OCI-LY7 (cell line): Measurements from ENCODE around the gene TLCD2. TPM values are rescaled to one million over a fixed set of nuclear protein-coding genes. Genes with fewer than 3 reads are reported as not detected.

ENCODE experiments used
- BruUV-seq: library from RNA; stranded (reverse); fragments of 400-500 nt; replicated peaks from 2 replicates; lab custom pipeline; 2021; lab: Mats Ljungman, UMichigan
- CTCF ChIA-PET: fragments of 300-600 bp; sonication (Branson Sonifier 250); formaldehyde crosslinking; loops from one replicate; lab custom pipeline; 2022; ENCODE audit warnings: antibody characterized with exemption; ENCODE audit not compliant: unreplicated experiment; lab: Charles Lee
- POLR2A ChIA-PET: fragments of 300-600 bp; sonication (Branson Sonifier 250); formaldehyde crosslinking; loops from one replicate; lab custom pipeline; 2022; ENCODE audit warnings: antibody characterized with exemption; lab: Charles Lee
- DNase-seq: peaks from one replicate; pipeline ENCODE4 v3.0.0-alpha.2; 2015; ENCODE audit warnings: low spot score
- H2AFZ ChIP-seq: fragments of 200-600 bp; sonication (generic), shearing (Covaris generic); 2 replicates; pipeline ENCODE4 v1.6.1; 2014; ENCODE audit warnings: mild to moderate bottlenecking, antibody characterized with exemption, low read length, moderate library complexity
- H3K27ac ChIP-seq: fragments of 200-600 bp; sonication (generic); 2 replicates; pipeline ENCODE4 v1.5.1; 2014; ENCODE audit warnings: mixed run types, low read depth, mild to moderate bottlenecking, moderate library complexity, low read length, inconsistent platforms; ENCODE audit not compliant: poor library complexity, severe bottlenecking
- H3K36me3 ChIP-seq: fragments of 200-600 bp; sonication (generic); 2 replicates; pipeline ENCODE4 v1.6.1; 2014; ENCODE audit warnings: mild to moderate bottlenecking, antibody characterized with exemption, low read length, moderate library complexity, mixed read lengths; ENCODE audit not compliant: insufficient read depth
- H3K4me1 ChIP-seq: fragments of 200-600 bp; sonication (generic); 2 replicates; pipeline ENCODE4 v1.5.1; 2014; ENCODE audit warnings: mild to moderate bottlenecking, low read length; ENCODE audit not compliant: insufficient read depth, poor library complexity, severe bottlenecking
- H3K4me2 ChIP-seq: fragments of 200-600 bp; sonication (generic); 2 replicates; pipeline ENCODE4 v1.6.1; 2014; ENCODE audit warnings: mild to moderate bottlenecking, low read length
- H3K4me3 ChIP-seq: fragments of 200-600 bp; sonication (generic); 2 replicates; pipeline ENCODE4 v1.5.1; 2014; ENCODE audit warnings: mild to moderate bottlenecking, low read depth, low read length; ENCODE audit not compliant: poor library complexity, severe bottlenecking
- H3K79me2 ChIP-seq: fragments of 200-600 bp; sonication (generic); 2 replicates; pipeline ENCODE4 v1.6.1; 2016; ENCODE audit warnings: low read depth, mild to moderate bottlenecking, low read length, moderate library complexity, mixed read lengths; ENCODE audit not compliant: insufficient read depth
- H3K9me2 ChIP-seq: fragments of 200-600 bp; sonication (generic); 2 replicates; pipeline ENCODE4 v1.6.1; 2016; ENCODE audit warnings: mild to moderate bottlenecking, low read length, mixed read lengths; ENCODE audit not compliant: insufficient read depth
- H3K9me3 ChIP-seq: fragments of 200-600 bp; sonication (generic); 2 replicates; pipeline ENCODE4 v1.6.1; 2014; ENCODE audit warnings: mild to moderate bottlenecking, mixed run types, low read length, mixed read lengths
- H4K20me1 ChIP-seq: fragments of 200-600 bp; sonication (generic); 2 replicates; pipeline ENCODE4 v1.6.1; 2014; ENCODE audit warnings: mild to moderate bottlenecking, antibody characterized with exemption, low read length, moderate library complexity, mixed read lengths; ENCODE audit not compliant: insufficient read depth
- EZH2phosphoT487 ChIP-seq: fragments of 200-600 bp; sonication (generic); IDR thresholded peaks from 2 replicates; pipeline ENCODE4 v1.6.1; 2018; ENCODE audit warnings: low read depth, borderline replicate concordance, mild to moderate bottlenecking, mixed run types, antibody characterized with exemption, low read length, moderate library complexity, mixed read lengths
- intact Hi-C: fragments of 100-400 bp; cut with micrococcal nuclease; formaldehyde crosslinking; loops from one replicate; pipeline ENCODE4 v1.10.0; 2022; ENCODE audit not compliant: unreplicated experiment
- total RNA-seq, 2 experiments: library from RNA; depleted of rRNA in 1 of 2; stranded (reverse); fragments of >200 nt in 1 of 2; shearing (Covaris generic) in 1 of 2; gene quantifications; 2 replicates each; pipeline ENCODE4 v1.2.3, GENCODE V29; 2014 to 2022
- TF ChIP-seq, protein P1 (sequence below): fragments of 200-600 bp; sonication (generic); conservative IDR thresholded peaks from 2 replicates; pipeline ENCODE4 v1.5.1; 2014; ENCODE audit warnings: mild to moderate bottlenecking, antibody characterized with exemption, low read length, moderate library complexity, mixed read lengths

The TLCD2 gene
- total RNA-seq, 2 experiments from 2014 or later = not detected

DNA sequence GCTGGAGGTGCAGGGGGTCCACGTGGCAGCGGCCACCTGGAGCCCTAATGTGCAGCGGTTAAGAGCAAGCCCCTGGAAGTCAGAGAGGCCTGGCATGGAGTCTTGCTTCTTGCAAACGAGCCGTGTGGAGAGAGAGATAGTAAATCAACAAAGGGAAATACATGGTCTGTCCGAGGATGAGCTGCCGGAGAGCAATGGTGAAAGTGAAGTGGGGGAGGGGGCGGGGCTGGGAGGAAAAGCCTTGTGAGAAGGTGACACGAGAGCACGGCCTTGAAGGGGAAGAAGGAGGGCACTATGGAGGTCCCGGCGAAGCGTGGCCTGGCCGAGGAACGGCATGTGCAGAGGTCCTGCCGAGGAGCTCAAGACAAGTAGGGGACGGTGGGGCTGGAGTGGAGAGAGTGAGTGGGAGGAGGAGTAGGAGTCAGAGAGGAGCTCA lies 45.7 kb upstream of the TLCD2 start:
- CTCF ChIA-PET = no interaction called here
- DNase-seq = no peak

DNA sequence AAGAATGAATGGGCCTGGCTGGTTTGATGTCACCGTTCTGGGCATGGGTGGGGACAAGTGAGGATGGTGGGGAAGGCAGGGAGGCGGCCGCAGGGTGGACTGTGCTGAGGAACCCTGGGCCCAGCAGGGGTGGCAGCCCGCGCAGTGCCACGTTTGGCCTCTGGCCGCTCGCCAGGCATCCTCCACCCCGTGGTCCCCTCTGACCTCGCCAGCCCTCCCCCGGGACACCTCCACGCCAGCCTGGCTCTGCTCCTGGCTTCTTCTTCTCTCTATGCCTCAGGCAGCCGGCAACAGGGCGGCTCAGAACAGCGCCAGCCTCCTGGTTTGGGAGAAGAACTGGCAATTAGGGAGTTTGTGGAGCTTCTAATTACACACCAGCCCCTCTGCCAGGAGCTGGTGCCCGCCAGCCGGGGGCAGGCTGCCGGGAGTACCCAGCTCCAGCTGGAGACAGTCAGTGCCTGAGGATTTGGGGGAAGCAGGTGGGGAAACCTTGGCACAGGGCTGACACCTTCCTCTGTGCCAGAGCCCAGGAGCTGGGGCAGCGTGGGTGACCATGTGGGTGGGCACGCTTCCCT lies 45.2 kb upstream of the TLCD2 start:
- BruUV-seq = no TSS peak
- CTCF ChIA-PET = interaction anchor here (1.2 kb wide), 1 partner anchor 11 kb away, joined by 4 read pairs; no protein-coding TSS in a partner anchor
- Histone ChIP-seq H3K9me3 (no peaks in the 10 kb centered on the region), H3K79me2 (no peaks in the 10 kb centered on the region), H3K4me1 (no peaks in the 10 kb centered on the region), H3K4me2 (no peak overlapping the region), H3K36me3 (no peaks in the 10 kb centered on the region), H2AFZ (no peak overlapping the region), H3K4me3 (no peak overlapping the region), H3K9me2 (no peaks in the 10 kb centered on the region), H4K20me1 (no peaks in the 10 kb centered on the region), H3K27ac (no peak overlapping the region)
- DNase-seq = no peak
- intact Hi-C loops = no loop called here
- TF ChIP-seq, protein P1, sequence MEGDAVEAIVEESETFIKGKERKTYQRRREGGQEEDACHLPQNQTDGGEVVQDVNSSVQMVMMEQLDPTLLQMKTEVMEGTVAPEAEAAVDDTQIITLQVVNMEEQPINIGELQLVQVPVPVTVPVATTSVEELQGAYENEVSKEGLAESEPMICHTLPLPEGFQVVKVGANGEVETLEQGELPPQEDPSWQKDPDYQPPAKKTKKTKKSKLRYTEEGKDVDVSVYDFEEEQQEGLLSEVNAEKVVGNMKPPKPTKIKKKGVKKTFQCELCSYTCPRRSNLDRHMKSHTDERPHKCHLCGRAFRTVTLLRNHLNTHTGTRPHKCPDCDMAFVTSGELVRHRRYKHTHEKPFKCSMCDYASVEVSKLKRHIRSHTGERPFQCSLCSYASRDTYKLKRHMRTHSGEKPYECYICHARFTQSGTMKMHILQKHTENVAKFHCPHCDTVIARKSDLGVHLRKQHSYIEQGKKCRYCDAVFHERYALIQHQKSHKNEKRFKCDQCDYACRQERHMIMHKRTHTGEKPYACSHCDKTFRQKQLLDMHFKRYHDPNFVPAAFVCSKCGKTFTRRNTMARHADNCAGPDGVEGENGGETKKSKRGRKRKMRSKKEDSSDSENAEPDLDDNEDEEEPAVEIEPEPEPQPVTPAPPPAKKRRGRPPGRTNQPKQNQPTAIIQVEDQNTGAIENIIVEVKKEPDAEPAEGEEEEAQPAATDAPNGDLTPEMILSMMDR = no peak
- TF ChIP-seq EZH2phosphoT487 = no peak
- POLR2A ChIA-PET = no interaction called here

More for the DNA sequence above, 45.7 kb upstream of the TLCD2 start:
- Histone ChIP-seq H3K79me2 (no peaks in the 10 kb centered on the region), H4K20me1 (no peaks in the 10 kb centered on the region), H3K36me3 (no peaks in the 10 kb centered on the region), H3K9me3 (no peaks in the 10 kb centered on the region), H3K4me3 (no peak overlapping the region), H2AFZ (no peak overlapping the region), H3K9me2 (no peaks in the 10 kb centered on the region), H3K4me2 (no peak overlapping the region), H3K27ac (no peak overlapping the region), H3K4me1 (no peaks in the 10 kb centered on the region)
- POLR2A ChIA-PET = no interaction called here
- TF ChIP-seq, protein P1 = no peak
- TF ChIP-seq EZH2phosphoT487 = no peak
- intact Hi-C loops = no loop called here
- no TSS peak for BruUV-seq

DNA sequence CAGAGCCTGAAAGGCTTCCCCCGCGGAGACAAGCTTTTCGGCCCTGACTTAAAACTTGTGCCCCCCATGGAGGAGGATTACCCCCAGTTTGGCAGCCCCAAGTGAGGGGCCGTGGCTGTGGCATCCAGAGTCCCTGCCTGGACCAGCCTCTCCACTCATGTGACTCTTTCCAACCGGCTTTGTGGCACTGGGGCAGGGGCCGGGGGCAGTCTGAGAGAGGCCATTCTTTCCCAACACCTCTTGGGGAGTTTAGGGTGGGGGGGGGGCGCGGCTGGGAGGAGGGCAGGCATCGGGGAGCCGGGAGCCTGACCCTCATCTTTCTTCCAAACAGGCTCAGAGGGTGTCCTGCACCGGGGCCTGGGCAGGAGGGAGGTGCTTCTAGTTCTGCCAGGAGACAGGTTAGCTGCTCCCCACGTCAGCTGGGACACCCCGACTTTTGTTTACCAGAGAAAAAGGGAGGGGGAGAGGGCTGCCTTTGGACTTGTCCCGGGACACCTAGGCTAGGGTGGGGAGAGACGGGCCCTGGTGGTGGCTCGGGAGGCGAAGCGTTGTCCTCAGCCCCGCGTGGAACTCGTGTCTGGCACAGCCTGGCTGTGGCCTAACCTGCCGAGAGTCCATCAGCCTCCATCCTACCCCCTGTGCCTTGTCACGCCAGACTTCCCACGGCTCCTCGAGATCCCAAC lies 44.4 kb upstream of the TLCD2 start:
- no TSS peak for BruUV-seq
- TF ChIP-seq, protein P1 = no peak
- TF ChIP-seq EZH2phosphoT487 = no peak
- Histone ChIP-seq H3K4me1 (no peaks in the 10 kb centered on the region), H3K36me3 (no peaks in the 10 kb centered on the region), H3K79me2 (no peaks in the 10 kb centered on the region), H3K4me2 (no peak overlapping the region), H3K27ac (no peak overlapping the region), H3K9me3 (no peaks in the 10 kb centered on the region), H3K9me2 (no peaks in the 10 kb centered on the region), H2AFZ (no peak overlapping the region), H4K20me1 (no peaks in the 10 kb centered on the region), H3K4me3 (no peak overlapping the region)
- no peak for DNase-seq
- intact Hi-C loops = no loop called here
- CTCF ChIA-PET = interaction anchor here (1.2 kb wide), 1 partner anchor 12 kb away, joined by 4 read pairs; no protein-coding TSS in a partner anchor
- POLR2A ChIA-PET = no interaction called here
